ENCODE results near the gene NCAM1. TPM values are rescaled to one million over a fixed set of nuclear protein-coding genes. Genes with fewer than 3 reads are reported as not detected.

NCAM1 gene
- total and polyA plus RNA-seq, 2 of the 13 experiments (the other 11 are each of a cell fraction or from before 2014, with no cell fraction given): 0.05 TPM; not detected in 1

- no peak for FAIRE-seq
- WGBS (ENCODE audit: low lambda C conversion rate): 12% methylated on average over 5 of the region's 5 CpGs
- intact Hi-C loops (cut with micrococcal nuclease; ENCODE audit: unreplicated experiment): no loop called here
- no peaks in the 10 kb centered on the region for H4K20me1 ChIP-seq (ENCODE audit: insufficient read depth, low read length)
- H3K27me3 ChIP-seq (ENCODE audit: control insufficient read depth in 1 of 2, insufficient read depth in 2 of 2, low read length in 2 of 2): no peaks in the 10 kb centered on the region; a peak in 2 of 5 replicates
- no peak for TF ChIP-seq ZNF687 (CRISPR knock-in tag; IDR thresholded peaks at IDR 0.05)
- no peak for TF ChIP-seq ATF7-NPFF (CRISPR knock-in tag; IDR thresholded peaks at IDR 0.05; ENCODE audit: low read depth)
- no peak for TF ChIP-seq HMGXB4 (CRISPR knock-in tag; IDR thresholded peaks at IDR 0.05; ENCODE audit: borderline replicate concordance in 1 of 2, low read depth in 1 of 2)
- TF ChIP-seq BORCS8-MEF2B (CRISPR knock-in tag; IDR thresholded peaks at IDR 0.05): no peak
- TF ChIP-seq ZSCAN20 (CRISPR knock-in tag; IDR thresholded peaks at IDR 0.05; ENCODE audit: borderline replicate concordance): no peak
- no peak for TF ChIP-seq GLMP (CRISPR knock-in tag; IDR thresholded peaks at IDR 0.05; ENCODE audit: borderline replicate concordance)
- no peak for TF ChIP-seq ARID4A (CRISPR knock-in tag; IDR thresholded peaks at IDR 0.05; ENCODE audit: borderline replicate concordance)
- no peak for TF ChIP-seq ZGPAT (CRISPR knock-in tag; IDR thresholded peaks at IDR 0.05)
- ChIA-PET POLR2A (no interaction called here), CTCF (ENCODE audit: low intra/inter-chr PET ratio, low total read pairs) (no interaction called here)
- in situ Hi-C loops (cut with HindIII; ENCODE audit: extremely low pct_ligation_motif_present, low pct_unique_long_range_greater_than_20kb): no loop called here
- no peak overlapping the region for H3K9ac ChIP-seq (ENCODE audit: insufficient read depth, low read depth, low read length)
- H3K4me2 ChIP-seq (ENCODE audit: low read depth, low read length): no peak overlapping the region
- H3K27ac ChIP-seq (ENCODE audit: extremely low read length, insufficient read depth, low read length): no peak overlapping the region
- no TSS peak for BruUV-seq (replicated peaks)
- no peaks in the 10 kb centered on the region for H3K9me3 ChIP-seq (ENCODE audit: low read length)
- no peak for ATAC-seq
- H3K4me3 ChIP-seq (replicated peaks in 1 of 3; ENCODE audit: insufficient read depth in 1 of 3, low read depth in 2 of 3, low read length in 3 of 3): no peak overlapping the region
- H3K4me1 ChIP-seq (ENCODE audit: insufficient read depth, low read length): no peaks in the 10 kb centered on the region
- no peaks in the 10 kb centered on the region for H3K79me2 ChIP-seq (ENCODE audit: insufficient read depth, low read length)
- no peak overlapping the region for H2AFZ ChIP-seq (ENCODE audit: low read length)
- no peak for DNase-seq (ENCODE audit: low spot score)
- H3K36me3 ChIP-seq (replicated peaks in 1 of 2; ENCODE audit: control insufficient read depth in 1 of 2, insufficient read depth in 2 of 2, low read length in 2 of 2): no peaks in the 10 kb centered on the region
Measured at GRCh38 chr11:113034576-113034975, 73.4 kb downstream of the NCAM1 start.
